GM10847 (cell line): Measurements from ENCODE around the gene KPNB1.

ENCODE experiments used
- POLR2A ChIP-seq: IDR thresholded peaks from 2 replicates; pipeline ENCODE4 v1.6.1; 2011; ENCODE audit not compliant: insufficient read length; ENCODE audit errors: extremely low read depth

KPNB1 gene

DNA sequence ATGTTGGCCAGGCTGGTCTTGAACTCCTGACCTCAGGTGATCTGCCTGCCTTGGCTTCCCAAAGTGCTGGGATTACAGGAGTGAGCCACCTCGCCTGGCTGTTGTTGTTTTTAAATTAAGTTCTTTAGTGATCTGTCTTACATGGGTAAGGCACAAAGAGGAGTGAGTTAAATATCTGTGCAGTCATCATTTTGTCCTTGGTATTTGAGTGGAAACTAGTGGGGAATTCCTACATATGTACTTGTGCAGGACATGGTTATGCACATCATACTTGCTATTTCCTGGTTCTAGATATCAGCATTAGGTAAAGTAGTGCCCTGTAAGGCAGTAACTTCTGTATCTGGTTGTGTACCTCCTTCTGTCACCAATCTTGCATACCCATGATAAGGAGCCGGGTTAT lies 3.7 kb downstream of the KPNB1 start:
- TF ChIP-seq POLR2A, result no peak

DNA sequence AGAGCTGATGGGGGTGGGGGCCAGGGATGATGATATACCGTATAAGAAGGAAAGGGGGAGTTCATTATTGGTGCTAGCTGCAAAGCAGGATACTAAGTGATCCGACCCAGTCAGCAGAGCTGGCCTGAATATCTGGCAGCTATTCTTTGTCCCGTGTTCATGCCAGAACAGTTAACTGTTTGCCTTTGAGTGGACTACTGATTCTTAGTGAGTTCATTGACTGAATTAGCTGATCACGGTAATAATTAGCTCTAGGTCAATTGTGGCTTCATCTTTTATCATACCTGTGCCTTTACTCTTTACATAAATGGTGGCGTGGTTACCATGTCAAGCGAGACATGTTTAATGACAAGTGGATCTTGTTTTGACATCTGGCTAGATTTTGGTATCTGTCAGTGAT lies 5.3 kb downstream of the KPNB1 start:
- TF ChIP-seq POLR2A, result no peak

DNA sequence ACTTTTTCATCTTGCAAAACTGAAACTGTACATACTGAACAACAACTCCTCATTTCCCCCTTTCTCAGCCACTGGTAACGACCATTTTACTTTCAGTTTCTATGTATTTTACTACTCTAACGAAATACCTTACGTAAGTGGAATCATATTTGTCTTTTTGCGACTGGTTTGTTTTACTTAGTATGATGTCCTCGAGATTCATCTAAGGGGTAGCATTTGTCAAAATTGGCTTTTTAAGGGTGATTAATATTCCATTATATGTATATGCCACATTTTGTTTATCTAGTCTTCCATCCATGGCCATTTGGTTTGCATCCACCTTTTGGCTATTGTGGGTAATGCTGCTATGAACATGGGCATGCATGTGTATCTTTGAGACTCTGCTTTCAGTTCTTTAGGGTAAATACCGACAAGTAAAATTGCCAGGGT lies 10.4 kb downstream of the KPNB1 start:
- TF ChIP-seq POLR2A, result no peak

DNA sequence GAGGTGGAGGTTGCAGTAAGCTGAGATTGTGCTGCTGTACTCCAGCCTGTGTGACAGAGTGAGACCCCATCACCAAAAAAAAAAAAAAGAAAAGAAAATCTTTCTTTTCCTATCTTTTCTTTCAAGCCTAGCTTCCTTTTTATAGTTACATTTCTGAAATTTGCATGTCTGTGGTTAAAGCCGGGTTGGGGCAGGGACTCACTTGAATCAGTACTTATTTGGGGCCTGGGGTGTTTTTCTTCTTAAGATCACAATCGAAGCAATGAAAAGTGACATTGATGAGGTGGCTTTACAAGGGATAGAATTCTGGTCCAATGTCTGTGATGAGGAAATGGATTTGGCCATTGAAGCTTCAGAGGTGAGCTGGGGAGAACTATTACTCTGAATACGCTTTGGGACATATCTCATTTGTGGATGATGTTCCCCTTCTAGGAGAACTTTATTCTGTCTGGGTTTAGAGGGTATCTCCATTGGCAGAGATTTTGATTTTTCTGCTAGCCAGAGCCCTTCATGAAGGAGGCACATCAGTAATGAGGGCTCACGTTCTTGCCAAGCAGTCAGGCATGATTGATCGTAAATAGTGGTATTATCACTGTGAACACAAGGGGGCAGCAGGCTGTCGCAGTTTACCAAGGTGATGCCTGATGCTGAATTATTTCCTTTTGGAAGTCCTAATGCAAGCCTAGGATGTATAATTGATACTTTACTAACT lies 14.3 kb downstream of the KPNB1 start:
- TF ChIP-seq POLR2A, result no peak

DNA sequence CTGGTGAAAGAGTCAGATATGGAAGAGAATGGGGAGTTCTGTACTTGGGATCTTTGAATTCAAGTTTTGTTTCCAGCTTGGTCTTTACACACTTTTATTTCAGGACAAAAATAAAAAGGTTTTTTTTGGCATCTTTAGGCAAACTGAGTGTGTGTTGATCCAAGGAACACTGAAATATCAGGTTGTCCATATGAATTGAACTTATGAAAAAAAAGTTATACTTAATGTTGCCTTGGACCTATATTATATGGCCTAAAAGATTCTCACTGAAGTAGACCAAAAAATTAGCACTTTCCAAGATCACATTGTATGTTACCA lies 14.9 kb downstream of the KPNB1 start:
- TF ChIP-seq POLR2A, result no peak

DNA sequence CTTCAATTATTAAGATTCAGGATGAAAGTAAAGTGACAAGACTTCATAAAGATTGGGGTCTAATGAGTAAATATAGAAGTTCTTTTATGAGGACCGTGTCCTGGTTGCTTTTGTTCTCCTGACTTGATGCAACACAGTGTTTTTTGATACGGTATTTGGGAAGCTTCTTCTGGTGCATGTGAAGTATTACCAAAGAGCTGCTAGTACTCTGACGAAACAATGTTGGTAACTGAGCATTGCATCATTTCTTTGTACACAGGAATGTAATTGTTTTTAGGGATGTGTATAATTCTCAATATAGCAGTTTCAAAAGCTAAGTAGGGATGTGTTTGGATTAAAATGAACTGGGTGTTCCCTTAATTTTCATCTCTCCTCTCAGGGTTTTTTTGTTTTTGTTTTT lies 15.9 kb downstream of the KPNB1 start:
- TF ChIP-seq POLR2A, result no peak

DNA sequence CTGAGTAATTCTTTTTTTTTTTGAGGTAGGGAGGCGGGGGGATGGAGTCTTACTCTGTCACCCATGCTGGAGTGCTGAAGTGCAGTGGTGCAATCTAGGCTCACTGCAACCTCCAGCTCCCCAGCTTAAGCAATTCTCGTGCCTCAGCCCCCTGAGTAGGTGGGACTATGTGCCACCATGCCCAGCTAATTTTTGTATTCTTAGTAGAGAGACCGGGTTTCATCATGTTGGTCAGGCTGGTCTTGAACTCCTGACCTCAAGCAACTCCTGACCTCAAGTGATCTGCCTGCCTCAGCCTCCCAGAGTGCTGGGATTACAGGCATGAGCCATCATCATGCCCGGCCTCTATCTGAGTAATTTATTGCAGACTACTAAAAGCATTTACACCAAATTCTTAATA lies 19.4 kb downstream of the KPNB1 start:
- TF ChIP-seq POLR2A, result no peak

DNA sequence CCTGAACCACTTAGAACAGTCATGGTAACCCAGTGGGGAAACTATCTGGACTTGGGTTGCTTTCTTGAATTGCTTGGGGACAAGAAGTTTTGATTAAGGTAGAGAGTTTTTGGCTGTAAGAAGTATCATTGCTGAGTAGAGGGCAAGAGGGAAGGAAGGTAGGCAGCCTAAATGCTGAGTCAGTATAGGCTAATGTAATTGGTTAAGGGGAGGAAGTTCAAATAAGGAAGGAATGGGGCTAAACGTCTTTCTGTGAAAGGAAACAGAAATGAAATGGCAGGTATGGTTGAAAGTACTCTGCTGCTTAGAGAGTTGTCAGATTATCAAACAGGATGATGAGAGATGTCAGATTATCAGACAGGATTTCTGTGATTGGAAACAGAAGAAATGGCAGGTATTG lies 20.3 kb downstream of the KPNB1 start:
- TF ChIP-seq POLR2A, result no peak

DNA sequence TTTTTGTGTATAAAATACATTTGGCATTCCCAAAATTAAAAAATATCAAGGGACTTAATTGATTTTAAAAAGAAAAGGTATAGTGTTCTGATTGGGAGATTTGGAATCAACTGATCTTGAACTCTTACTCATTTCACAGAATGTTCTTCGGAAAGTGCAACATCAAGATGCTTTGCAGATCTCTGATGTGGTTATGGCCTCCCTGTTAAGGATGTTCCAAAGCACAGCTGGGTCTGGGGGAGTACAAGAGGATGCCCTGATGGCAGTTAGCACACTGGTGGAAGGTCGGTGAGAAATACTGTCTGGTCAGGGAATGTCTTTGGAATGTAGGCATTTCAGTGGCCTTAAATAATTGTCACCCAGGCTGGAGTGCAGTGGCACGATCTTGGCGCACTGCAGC lies 24.8 kb downstream of the KPNB1 start:
- no peak for TF ChIP-seq POLR2A

DNA sequence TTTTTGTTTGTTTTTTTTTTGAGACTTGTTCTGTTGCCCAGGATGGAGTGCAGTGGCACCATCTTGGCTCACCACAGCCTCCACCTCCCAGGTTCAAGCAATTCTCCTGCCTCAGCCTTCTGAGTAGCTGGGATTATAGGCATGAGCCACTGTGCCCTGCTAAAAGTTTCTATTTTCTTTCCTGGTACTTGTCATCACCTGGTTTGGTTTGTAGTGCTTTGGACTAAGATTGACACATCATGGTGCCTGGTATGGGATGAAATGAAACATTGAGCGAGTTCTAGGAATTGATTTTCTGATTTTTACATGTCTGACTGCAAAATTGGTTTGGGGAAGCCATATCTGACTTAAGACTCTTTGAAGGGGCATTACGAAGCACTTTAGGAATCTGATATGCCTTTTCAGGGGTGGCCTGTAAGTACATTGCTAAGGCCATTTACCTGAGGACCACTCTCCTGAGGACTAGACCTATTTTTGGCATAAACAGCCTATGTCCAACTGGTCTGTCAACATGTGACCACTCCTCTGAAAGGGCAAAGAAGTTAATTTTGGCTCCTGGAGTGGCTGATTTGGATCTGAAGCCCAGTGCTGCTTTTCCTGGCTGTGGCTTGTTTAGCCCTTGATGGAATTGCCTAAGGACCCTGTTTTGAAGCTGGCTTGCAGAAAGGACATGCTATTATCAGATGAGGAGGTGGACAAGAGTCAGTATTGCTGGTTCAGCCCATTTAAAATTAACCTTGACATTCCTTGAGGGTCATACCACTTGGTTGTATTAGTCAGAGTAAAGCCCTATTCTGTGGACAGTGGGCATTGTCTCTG lies 25.9 kb downstream of the KPNB1 start:
- TF ChIP-seq POLR2A, result no peak

DNA sequence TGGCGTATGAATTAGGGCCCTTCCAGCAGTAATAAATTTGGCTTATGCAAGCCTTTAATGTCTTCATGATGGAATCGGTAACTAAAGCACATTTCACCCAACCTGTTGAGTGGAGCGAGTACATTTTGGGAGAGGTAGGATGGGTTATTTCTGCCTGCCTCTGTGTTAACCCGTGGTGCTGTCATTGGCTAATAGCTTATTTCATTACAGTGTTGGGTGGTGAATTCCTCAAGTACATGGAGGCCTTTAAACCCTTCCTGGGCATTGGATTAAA lies 26.4 kb downstream of the KPNB1 start:
- no peak for TF ChIP-seq POLR2A

DNA sequence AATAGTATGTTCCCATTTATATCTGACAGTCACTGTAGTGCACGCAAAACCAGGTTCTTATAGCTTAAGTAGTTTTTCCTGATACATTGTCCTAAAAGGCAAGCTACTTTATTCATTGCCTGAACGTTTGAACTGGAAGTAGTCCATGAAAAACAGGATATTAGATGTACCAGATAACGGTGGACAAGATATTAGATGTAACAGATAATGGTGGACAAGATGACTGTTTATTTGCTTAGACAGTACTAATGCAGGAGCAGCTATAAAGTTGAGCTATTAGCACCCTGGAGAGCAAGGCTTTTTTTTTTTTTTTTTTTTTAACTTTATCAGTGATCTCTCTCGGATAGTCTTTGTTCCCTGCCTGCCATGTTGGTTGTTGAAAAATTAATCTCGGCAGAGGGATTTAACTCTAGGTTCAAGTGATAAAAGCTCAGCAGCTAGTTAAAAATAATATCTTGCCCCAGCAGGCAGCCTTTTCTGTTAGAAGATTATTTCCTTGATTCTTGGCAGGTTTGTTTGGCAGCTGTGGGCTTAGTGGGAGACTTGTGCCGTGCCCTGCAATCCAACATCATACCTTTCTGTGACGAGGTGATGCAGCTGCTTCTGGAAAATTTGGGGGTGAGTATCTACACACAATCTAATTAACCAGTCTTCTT lies 26.9 kb downstream of the KPNB1 start:
- no peak for TF ChIP-seq POLR2A

DNA sequence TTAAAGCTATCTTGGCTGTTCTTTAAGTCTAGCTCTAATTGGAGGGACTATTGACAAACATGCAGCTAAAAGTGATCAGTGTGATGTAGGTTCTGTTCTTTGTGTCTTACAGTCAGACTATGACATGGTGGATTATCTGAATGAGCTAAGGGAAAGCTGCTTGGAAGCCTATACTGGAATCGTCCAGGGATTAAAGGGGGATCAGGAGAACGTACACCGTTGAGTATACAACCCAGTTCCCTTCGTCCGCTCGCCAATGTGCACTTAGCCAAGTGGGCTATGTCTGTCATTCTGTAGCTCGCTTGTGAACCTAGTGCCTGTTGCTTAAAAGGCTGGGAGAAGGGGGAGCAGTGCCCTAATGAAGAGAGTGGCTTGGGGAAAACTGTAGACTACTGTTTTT lies 28.5 kb downstream of the KPNB1 start:
- TF ChIP-seq POLR2A, result no peak

DNA sequence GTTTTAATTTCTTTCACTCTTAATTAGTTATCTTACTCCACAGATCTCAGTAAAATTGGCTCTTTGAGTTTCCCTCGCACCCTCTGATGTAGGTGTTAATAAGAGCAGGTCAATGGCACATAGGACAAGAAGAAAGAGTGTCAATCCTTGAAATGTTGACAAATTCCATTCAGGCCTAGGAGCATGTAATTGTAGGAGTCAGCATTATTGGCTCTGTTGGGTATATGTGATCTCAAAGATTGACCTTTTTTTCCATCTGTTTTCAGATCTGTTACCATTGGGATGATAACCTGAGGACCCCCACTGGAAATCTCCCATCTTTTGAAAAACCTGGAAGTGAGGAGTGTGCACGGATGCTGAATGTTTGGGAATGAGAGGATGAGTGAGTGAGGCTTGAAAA lies 32.4 kb downstream of the KPNB1 start:
- no peak for TF ChIP-seq POLR2A

DNA sequence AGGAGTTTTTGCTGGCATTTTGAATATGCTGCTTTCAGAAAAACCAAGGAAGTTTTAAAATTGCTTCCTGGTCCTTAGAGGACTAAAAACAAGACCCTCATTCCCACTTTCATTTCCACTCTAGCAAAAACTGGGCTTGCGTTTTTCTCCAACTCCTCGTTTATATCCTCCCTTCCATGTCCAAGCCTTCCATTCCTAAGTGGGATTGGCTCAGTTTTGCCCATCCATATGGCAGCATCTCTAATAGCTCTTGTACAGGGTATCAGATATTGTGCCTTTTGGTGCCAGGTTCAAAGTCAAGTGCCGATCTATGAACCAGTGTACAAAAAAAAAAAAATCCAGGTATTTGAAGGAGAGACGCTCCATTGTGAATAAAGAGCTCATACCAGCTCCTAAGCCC lies 34.3 kb downstream of the KPNB1 start:
- no peak for TF ChIP-seq POLR2A

DNA sequence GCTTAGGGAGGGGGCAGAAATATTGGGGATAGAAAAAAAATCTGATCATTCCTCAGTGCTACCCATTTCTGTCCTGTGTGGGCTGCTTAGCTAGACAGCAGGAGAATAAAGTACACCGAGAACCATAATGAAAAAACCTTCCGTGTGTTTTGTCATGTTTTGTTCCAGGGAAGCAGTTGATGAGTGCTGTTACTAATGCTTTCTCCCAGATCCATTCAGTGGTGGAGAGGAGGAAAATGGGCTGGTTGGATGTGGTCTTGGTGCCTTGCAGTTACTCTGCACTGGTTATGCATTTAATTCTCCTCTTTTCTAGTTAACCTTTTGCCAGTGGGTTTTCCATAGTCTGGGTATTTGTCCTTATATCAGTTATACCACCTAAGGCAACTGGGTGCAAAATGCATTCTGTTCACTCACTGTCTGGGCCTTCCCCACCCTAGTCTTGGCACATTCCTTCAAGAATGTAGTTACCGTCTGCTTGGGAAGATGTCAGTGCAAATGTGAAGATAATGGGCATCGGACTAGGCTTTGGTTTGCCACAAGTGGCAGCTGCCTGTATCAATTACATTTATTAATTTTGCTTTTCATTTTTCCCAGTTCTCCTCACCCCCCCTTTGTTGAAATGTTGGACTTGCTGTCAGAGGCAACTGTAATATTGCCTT lies 34.9 kb downstream of the KPNB1 start:
- no peak for TF ChIP-seq POLR2A

DNA sequence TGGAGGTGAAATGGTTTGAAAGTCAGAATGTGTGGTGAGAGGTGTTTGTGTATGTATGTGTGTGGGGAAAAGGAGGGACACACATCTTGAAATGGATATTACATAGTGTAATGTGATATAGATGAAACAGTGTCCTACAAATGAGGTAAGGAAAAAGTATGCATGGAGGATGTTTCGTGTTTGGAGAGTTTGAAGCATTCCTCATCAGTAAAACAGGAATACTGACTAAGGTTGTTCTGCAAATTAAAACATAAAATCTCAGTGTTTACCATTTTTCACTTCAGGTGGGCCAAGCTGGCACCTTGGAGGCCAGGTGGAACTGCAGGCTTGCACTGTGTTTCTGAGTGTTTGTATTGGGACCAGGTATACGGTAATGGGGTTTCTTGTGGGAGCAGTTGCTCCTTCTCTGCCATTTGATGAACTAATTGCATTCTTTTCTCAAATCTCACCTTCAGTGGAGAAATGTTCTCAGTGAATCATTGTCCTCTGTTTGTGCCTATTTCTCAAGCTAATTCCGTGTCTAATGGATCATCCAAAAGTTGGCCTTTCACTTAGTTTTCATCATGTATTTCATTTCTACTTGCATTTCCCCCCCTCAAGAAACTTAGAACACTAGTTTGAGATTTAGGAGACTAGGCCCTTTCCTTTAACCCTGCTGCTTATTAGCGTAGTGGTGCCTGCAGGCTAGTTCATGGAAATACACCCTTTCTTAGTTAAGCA lies 36.0 kb downstream of the KPNB1 start:
- TF ChIP-seq POLR2A, result no peak
